Natural killer cell treated with Interleukin-12 subunit alpha and Interleukin-12 subunit beta and Interleukin-15 and Interleukin-18, amount 100 ng/mL, for 72 hours (primary cell): Measurements from ENCODE around the gene NDUFB8. TPM values are rescaled to one million over a fixed set of nuclear protein-coding genes. Genes with fewer than 3 reads are reported as not detected.
"Not testable (repeated sequence)": the region's sequence is repeated elsewhere in the genome, so short reads cannot be mapped to it uniquely, and the experiment has no call there.

Experiments
- ATAC-seq, 2 donors: fragments of 150-1000 bp; cut with Tn5 transposase in 1 of 2; sonication (Bioruptor Pico), chemical (Tn5 transposase) in 1 of 2; 2 replicates each; pipeline ENCODE4 v1.10.0; 2021
- DNase-seq: peaks from one replicate; pipeline ENCODE4 v3.0.0; 2022; ENCODE audit warnings: low spot score
- H3K27ac Mint-ChIP-seq, 2 donors: 1 replicate in 1 of 2; 2 replicates in 1 of 2; pipeline ENCODE4 v1.8.0; 2022; ENCODE audit warnings: mixed read lengths in 2 of 2, mild to moderate bottlenecking in 1 of 2, moderate library complexity in 1 of 2
- H3K27me3 Mint-ChIP-seq, 2 donors: 1 replicate in 1 of 2; 2 replicates in 1 of 2; pipeline ENCODE4 v1.8.0; 2022; ENCODE audit warnings: mixed read lengths in 2 of 2
- H3K36me3 Mint-ChIP-seq: one replicate; pipeline ENCODE4 v1.8.0; 2022; ENCODE audit warnings: mixed read lengths
- H3K4me1 Mint-ChIP-seq, 2 donors: 1 replicate in 1 of 2; 2 replicates in 1 of 2; pipeline ENCODE4 v1.8.0; 2022; ENCODE audit warnings: low read depth in 2 of 2, mixed read lengths in 2 of 2, mild to moderate bottlenecking in 1 of 2
- H3K4me3 Mint-ChIP-seq: one replicate; pipeline ENCODE4 v1.8.0; 2022; ENCODE audit warnings: mixed read lengths
- H3K9me3 Mint-ChIP-seq: 2 replicates; pipeline ENCODE4 v1.8.0; 2022; ENCODE audit warnings: mixed read lengths
- total RNA-seq, 2 donors: library from RNA; stranded (reverse); gene quantifications; one replicate each; pipeline ENCODE4 v1.2.3, GENCODE V29; 2022

NDUFB8 gene
- total RNA-seq = 100 to 1,000 TPM; 165 to 209 TPM

DNA sequence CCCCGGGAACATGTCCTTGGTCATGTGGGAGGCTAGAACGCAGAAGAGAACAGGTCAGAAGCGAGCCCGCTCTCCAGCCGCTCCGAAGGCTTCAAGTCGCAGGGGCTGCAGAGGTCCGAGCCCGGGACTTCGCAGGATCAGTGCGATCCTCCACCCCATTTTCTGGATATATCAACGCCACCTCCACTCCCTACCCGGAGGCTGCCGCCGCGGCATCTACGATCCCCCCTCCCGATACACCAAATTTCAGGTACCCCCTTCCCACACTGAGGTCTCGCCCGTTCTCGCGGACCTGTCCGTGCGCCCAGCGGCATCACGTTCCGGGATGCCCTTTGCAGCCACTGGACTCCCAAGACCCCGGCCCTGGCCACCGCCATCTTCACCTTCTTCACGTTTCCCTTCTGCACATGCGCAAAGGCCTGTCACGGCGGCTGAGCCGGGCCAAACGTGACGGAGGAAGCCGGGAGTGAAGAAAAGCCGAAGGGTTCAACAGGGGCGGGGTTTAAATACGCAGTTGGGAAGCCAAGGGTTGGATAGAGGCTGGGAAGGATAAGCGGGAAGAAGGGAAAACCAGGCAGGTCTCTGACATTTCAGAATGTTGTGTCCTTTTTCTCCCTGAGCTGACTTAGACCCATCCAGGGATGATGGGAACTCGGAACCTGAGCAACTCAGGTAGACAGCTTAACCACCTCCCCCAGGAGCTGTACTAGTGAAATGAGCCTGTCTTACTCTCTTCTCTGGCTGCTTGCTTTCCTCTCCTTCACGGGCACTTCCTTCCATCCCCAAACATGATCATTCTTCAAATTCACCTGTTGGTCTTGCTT, at the start of gene NDUFB8:
TSS of gene NDUFB8 (minus strand) at position 397 of the 824 bp plus-strand sequence. CDS start at position 377, 20 bp downstream.
- no peaks in the 10 kb centered on the region for H3K9me3 Mint-ChIP-seq
- DNase-seq = peak; percentile 87
- H3K4me3 Mint-ChIP-seq = peak within 1 kb of the TSS; percentile 89
- peaks cover 32 to 34% of the 10 kb centered on the region in 2 donors for H3K4me1 Mint-ChIP-seq
- ATAC-seq = peak; percentile 84 to 85
- H3K36me3 Mint-ChIP-seq = peaks cover 23% of the 10 kb centered on the region
- H3K27ac Mint-ChIP-seq = peak within 1 kb of the TSS; percentile 78 to 92
- no peaks in the 10 kb centered on the region for H3K27me3 Mint-ChIP-seq

DNA sequence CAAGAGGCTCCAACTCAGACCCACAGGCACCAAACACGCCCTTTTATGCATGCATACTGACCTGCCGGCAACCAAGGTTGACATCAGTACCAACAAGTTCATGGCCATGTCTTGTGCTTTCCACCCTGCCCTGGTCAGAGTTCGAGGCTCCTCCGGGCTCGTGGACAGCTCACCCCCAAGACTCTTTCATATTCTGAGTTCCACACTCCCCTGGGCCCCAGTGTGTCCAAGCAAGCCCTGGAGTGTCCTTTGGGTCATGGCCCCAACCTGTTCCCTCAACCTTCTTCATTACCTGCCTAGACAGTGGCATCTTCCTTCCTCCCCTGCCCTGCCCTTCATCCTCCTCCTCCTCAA, 46.6 kb upstream of the NDUFB8 start:
- ATAC-seq = no peak
- Mint-ChIP-seq H3K27ac (no peak overlapping the region), H3K4me1 (no peaks in the 10 kb centered on the region), H3K9me3 (no peaks in the 10 kb centered on the region), H3K27me3 (peaks cover 37 to 52% of the 10 kb centered on the region in 2 donors), H3K4me3 (no peak overlapping the region), H3K36me3 (no peaks in the 10 kb centered on the region)
- DNase-seq = no peak

DNA sequence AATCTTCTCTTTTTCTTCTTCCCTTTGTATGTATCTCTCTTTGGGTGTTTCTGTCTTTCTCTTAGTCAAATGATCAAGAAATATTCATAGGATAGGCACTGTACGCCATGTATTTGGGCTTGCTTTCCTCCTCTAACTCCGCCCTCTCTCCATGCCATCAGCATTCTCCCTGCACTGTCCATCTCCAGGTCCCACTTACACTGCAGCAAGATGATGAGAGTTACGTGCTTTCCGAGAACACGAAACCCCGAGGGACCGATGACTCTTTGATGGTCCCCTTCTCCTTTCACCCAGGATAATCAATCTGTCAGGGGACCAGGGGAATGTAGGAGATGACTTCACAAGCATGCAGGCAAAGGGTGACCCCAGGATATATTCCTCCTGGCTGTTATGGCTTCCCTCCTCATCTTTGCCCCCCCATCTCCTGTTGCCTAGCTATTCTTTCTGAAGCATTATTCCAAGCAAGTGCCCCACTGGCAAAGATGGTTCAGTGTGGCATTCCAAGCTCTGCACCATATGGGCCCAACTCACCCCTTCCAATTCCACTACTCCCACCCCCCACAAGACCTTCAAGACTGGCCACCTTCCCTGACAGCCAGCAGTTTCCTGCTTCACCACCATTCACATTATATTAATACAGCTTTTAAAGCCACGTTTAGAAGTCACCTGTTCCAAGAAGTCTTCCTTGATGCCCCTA, 46.1 kb upstream of the NDUFB8 start:
- Mint-ChIP-seq H3K4me3 (no peak overlapping the region), H3K27ac (no peak overlapping the region), H3K36me3 (no peaks in the 10 kb centered on the region), H3K9me3 (no peaks in the 10 kb centered on the region), H3K4me1 (no peaks in the 10 kb centered on the region), H3K27me3 (peaks cover 33 to 52% of the 10 kb centered on the region in 2 donors)
- DNase-seq (no peak), ATAC-seq (no peak)

DNA sequence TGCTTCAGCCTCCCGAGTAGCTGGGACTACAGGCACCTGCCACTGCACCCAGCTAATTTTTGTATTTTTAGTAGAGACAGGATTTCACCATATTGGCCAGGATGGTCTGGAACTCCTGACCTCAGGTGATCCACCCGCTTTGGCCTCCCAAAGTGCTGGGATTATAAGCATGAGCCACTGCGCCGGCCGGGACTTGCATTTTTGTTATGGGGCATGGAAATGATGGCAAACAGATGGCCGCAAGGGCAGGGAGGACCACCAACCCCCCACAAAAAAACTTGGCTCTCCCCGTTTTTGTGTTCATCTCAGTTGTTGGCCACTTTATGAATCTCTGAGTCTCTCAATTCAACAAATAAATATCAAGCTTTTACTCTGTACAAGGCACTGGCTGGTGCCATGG, 45.5 kb upstream of the NDUFB8 start:
- peaks cover 33 to 52% of the 10 kb centered on the region in 2 donors for H3K27me3 Mint-ChIP-seq
- H3K9me3 Mint-ChIP-seq, H3K4me3 Mint-ChIP-seq, DNase-seq, ATAC-seq, H3K27ac Mint-ChIP-seq, H3K4me1 Mint-ChIP-seq, H3K36me3 Mint-ChIP-seq: not testable (repeated sequence)

DNA sequence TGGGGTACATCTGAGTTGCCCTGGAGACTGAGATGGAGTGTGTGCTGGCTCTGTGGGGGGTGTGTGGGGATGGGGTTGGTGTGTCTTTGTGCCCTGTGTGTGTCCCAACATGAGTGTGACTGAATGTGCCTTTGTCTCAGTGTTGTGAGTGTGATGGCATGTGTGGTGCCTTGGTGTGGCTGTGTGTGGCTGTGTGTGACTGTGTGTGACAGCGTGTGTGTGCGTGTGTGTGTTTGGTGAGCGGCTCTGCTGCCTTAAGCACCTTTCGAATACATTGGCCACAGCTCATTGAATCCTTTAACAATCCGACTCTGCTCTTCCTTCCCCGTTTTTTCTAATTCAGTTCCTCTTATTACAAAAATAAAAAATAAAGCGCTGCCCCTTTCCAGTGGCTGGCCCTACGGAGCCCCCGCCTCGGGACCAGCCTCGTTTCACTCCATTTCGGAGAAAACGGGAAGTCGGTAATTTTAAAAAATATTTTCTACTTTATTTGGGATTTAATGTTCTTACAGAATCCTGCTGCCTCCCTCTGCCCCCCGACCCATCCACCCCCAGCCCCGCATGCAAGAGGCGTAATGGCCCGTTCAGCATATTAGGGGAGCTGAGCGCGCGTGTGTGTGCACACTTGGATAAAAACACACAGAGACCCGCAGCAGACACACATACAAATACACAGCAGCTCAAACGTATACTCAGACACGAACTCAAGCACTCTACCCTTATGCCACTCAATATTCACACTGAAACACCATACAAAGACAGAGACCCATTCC, 41.6 kb upstream of the NDUFB8 start:
- Mint-ChIP-seq H3K4me3 (no peak overlapping the region), H3K9me3 (no peaks in the 10 kb centered on the region), H3K27me3 (peaks cover 16 to 20% of the 10 kb centered on the region in 2 donors), H3K27ac (no peak overlapping the region), H3K36me3 (no peaks in the 10 kb centered on the region), H3K4me1 (no peaks in the 10 kb centered on the region)
- DNase-seq (no peak), ATAC-seq (peak in 1 of 2 donors; percentile 40)

DNA sequence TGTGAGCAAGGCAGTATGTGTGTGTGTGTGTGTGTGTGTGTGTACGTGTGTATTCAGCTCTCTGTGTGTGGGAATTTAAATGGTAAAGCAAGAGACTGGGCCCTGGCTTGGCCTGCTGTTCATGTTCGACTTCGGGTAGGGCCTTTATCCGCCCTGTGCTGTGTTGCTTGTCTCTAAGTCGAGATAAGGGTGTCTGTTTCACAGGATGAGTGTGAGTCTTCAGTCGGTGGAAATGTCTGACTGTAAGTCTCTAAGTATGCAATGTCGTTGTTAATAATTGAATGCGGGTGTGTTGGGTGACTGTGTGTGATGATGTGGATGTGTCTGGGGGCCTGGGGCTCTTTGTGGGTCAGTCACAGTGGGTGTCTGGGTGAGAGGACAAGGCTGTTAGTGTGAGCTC, 40.8 kb upstream of the NDUFB8 start:
- ATAC-seq (no peak), DNase-seq (no peak)
- Mint-ChIP-seq H3K27ac (no peak overlapping the region), H3K9me3 (no peaks in the 10 kb centered on the region), H3K27me3 (peaks cover 13 to 19% of the 10 kb centered on the region in 2 donors), H3K4me1 (no peaks in the 10 kb centered on the region), H3K36me3 (no peaks in the 10 kb centered on the region), H3K4me3 (no peak overlapping the region)

DNA sequence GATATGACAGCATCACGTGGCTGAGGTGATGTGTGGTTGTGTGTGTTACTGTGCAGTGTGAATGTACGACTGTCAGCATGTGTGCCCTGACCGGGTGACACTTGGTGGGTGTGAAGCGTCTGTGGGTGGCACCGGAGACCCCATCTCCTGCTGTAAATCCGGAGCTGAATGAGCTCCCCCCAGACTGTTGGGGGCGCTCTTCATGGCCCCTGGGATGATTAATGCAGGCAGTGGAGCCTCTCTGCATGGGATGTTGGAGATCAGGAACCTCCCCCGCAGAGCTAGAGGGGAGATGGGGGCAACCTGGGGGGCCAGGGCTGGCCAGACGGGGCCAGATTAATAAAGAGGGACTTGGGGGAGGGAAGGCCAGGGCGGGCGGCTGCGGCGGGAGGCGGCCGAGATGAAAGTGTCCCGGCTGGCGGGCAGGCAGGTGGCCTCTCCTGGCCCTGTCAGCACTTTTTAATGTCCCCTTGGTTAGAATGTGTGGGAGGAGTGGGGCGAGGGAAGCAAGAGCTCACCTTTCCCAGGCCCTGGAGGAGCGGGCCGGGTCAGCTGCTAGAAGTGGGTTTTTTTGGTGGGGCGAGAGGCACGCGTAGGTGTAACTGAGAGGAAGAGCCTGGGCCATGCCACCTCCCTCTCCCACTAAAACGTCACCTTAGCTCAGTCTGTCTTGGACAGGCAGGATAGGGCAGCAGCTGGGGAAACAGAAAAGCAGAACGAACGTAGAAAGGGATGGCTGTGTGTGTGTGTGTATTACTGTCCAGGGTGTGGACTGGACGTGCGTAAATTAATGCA, 40.2 kb upstream of the NDUFB8 start:
- Mint-ChIP-seq H3K4me3 (no peak overlapping the region), H3K36me3 (no peaks in the 10 kb centered on the region), H3K27ac (no peak overlapping the region), H3K27me3 (peaks cover 13 to 20% of the 10 kb centered on the region in 2 donors), H3K4me1 (no peaks in the 10 kb centered on the region), H3K9me3 (no peaks in the 10 kb centered on the region)
- no peak for DNase-seq
- ATAC-seq = peak in 1 of 2 donors; percentile 29

DNA sequence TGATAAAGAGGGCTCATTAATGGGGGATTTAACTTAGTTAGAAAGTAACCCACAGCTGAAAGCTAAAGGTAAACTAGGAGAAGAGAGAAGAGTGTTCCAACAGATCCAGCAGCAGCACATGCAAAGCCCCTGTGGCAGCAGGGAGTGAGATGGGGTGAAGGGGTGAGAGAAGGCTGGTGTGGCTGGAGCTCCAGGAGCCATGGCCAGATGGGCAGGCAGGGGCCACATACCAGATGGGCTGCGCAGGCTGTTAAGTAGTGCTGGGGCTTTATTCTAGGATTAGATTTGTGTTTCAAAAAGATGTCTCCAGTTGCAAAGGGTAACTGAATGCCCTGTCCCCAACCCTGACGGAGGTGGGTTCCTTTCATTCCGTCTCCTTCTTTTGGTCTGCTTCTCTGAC, 39.2 kb upstream of the NDUFB8 start:
- ATAC-seq (no peak), DNase-seq (no peak)
- no peaks in the 10 kb centered on the region for H3K36me3 Mint-ChIP-seq
- H3K9me3 Mint-ChIP-seq = no peaks in the 10 kb centered on the region
- H3K4me1 Mint-ChIP-seq = no peaks in the 10 kb centered on the region
- no peak overlapping the region for H3K4me3 Mint-ChIP-seq
- H3K27me3 Mint-ChIP-seq = peaks cover 22 to 29% of the 10 kb centered on the region in 2 donors
- no peak overlapping the region for H3K27ac Mint-ChIP-seq

DNA sequence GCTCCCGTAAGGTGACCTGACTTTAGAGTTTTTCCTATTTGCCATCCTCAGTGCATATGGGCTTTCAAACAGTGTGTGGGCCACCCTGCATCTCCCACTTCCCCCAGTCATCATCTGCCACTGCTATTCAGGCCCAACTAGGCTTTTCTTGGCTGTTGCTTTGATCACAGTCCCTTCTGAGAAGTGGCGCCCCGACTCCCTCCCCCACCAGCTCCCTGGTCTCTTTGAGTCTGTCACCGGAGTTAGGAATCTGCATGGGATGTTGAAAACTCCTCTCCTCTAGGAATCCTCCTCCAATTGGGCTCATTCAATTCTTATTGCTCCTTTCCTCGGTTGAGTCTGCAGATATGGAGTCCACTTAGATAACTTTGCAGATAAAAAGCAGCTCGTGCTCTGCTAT, 38.2 kb upstream of the NDUFB8 start:
- H3K27me3 Mint-ChIP-seq = peaks cover 14 to 29% of the 10 kb centered on the region in 2 donors
- H3K4me3 Mint-ChIP-seq = no peak overlapping the region
- no peaks in the 10 kb centered on the region for H3K36me3 Mint-ChIP-seq
- no peak overlapping the region for H3K27ac Mint-ChIP-seq
- H3K9me3 Mint-ChIP-seq = no peaks in the 10 kb centered on the region
- ATAC-seq (no peak), DNase-seq (no peak)
- H3K4me1 Mint-ChIP-seq = peaks cover 0 to 3% of the 10 kb centered on the region in 2 donors

DNA sequence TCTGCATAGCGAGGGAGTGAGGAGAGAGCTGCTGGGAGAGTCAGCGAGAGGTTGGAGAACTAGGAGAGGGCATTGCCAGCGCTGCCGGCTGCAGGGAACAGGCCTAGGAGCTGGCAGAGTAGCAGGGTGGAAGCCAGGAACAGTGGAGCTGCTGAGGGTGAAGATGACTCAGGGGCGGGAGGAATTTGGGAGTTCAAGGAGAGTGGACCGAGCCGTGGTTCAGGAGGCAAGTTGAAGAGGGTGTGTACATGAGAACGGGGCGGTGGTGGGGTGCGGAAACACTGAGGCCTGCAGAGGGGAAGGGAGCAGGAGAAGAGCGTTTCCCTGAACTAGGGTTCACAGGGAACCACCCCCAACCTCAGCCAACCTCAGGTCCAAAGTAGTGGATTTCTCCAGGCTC, 37.6 kb upstream of the NDUFB8 start:
- Mint-ChIP-seq H3K27me3 (peaks cover 13 to 29% of the 10 kb centered on the region in 2 donors), H3K4me3 (no peak overlapping the region), H3K4me1 (peaks cover 0 to 4% of the 10 kb centered on the region in 2 donors), H3K27ac (no peak overlapping the region), H3K9me3 (no peaks in the 10 kb centered on the region), H3K36me3 (no peaks in the 10 kb centered on the region)
- no peak for DNase-seq
- ATAC-seq = no peak

DNA sequence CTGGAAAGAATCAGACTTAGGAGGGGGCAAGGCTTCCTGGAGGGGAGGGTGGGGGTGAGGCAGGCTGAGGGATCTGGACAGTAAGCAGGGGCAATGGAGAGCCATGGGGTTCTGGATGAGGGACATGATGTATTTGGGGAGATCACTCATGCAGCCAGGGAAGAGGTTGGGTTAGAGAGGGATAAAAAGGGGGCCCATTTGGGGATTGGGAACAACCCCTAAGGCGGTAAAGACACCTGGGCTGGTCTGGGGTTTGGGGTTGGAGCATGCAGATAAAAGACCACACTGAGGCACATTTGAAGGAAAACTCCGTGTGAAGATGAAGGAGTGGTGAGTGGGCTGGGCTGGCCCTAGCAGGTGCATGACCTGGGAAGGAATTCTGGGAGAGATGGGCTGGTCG, 36.9 kb upstream of the NDUFB8 start:
- DNase-seq = no peak
- no peak overlapping the region for H3K27ac Mint-ChIP-seq
- no peaks in the 10 kb centered on the region for H3K9me3 Mint-ChIP-seq
- no peak for ATAC-seq
- no peak overlapping the region for H3K4me3 Mint-ChIP-seq
- peaks cover 13 to 29% of the 10 kb centered on the region in 2 donors for H3K27me3 Mint-ChIP-seq
- no peaks in the 10 kb centered on the region for H3K36me3 Mint-ChIP-seq
- peaks cover 3 to 5% of the 10 kb centered on the region in 2 donors for H3K4me1 Mint-ChIP-seq

DNA sequence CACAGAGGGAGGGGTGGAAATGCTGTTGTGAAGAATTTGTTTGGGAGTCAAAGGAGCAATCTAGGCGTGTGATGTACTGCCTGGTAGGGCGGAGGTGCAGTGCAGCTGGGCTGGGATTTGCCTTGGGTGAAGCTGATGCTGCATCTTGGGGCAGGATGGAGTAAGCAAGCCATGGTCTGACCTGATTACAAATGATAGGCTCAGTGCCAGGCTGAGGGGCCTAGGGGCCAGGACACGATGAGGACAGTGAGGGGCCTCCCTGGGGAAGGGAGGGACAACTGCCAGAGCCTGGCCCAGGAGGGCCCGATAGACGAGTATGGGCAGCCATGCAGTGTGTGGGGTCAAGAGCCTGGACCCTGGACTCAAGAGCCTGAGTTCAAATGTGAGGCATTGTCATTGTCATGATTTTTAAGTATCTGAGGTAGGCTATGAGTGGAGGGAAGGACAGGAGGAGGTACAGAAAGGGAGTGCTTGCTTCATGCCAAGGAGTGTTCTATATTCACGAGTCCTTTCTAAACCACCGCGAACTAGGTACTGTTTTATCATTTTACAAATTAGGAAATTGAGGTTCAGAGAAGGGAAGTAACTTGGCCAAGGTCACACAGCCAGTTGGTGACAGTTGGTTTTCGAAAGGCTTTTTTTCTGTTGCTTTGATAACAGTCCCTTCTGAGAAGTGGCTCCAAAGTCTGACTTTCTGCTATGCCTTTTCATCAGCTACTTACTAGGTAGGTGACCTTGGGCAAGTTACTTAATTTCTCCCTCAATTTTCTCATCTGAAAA, 35.7 kb upstream of the NDUFB8 start:
- DNase-seq (no peak), ATAC-seq (no peak)
- Mint-ChIP-seq H3K4me1 (peaks cover 9 to 11% of the 10 kb centered on the region in 2 donors), H3K4me3 (no peak overlapping the region), H3K9me3 (no peaks in the 10 kb centered on the region), H3K27ac (no peak overlapping the region), H3K36me3 (no peaks in the 10 kb centered on the region), H3K27me3 (peaks cover 13 to 36% of the 10 kb centered on the region in 2 donors)
